ENCODE results near the gene SNX5.

SNX5 gene

DNA sequence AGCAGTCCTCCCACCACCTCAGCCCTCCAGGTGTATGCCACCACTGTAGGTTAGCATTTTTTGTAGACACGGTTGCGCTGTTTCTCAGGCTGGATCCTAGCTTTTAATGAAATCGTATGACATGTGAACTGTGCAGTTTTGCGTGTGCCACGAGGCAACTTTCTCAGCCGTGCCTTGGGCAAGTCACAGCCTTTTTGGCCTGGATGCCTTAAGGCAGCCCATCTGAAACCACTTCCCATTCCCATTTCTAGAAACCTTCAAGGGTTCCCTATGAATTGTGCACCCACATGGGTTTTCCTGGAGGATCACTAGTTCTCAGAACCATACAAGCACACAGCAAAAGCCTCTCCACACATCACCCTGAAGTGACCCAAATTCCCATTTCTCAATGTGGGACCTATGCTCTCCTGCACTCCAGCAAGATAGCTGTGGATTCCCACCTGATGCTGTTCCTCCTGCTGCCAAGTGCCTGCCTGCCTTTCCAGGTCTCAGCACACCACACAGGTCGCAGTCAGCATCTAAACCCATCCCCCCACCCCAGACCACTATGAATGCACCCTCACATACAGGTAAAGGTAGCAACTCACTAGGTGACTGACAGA, 28.9 kb downstream of the SNX5 start:
- no peak overlapping the region for H3K27ac ChIP-seq (ENCODE audit: low read depth, low read length)
- H3K79me2 ChIP-seq (ENCODE audit: control insufficient read depth, insufficient read depth, low read length): peaks cover under 1% of the 10 kb centered on the region
- no peak overlapping the region for H2BK120ac ChIP-seq (ENCODE audit: low read depth, low read length)
- no peak overlapping the region for H4K5ac ChIP-seq (ENCODE audit: low read length)
- no peak overlapping the region for H3K4me2 ChIP-seq (ENCODE audit: low read length)
- H3K56ac ChIP-seq (ENCODE audit: low read length): peak overlapping the region; percentile 71
- H3K4ac ChIP-seq (ENCODE audit: low read depth, low read length): no peak overlapping the region
- no peak overlapping the region for H3K23ac ChIP-seq (ENCODE audit: low read length)
- no peak overlapping the region for H3K18ac ChIP-seq (ENCODE audit: low read length)
- peaks cover 9% of the 10 kb centered on the region for H3K4me1 ChIP-seq (ENCODE audit: control insufficient read depth, low read depth, low read length)
- no peak overlapping the region for H2BK15ac ChIP-seq (replicated peaks; ENCODE audit: low read depth)
- H2AK5ac ChIP-seq (ENCODE audit: low read length): no peak overlapping the region
- H4K8ac ChIP-seq (ENCODE audit: low read depth, low read length): no peak overlapping the region
- WGBS (ENCODE audit: extremely low coverage, insufficient coverage, low lambda C conversion rate): no CpG with 5 or more reads among the region's 7 CpGs
- no peak overlapping the region for H2BK5ac ChIP-seq (ENCODE audit: low read length)
- H3K79me1 ChIP-seq (ENCODE audit: low read length): peaks cover 2% of the 10 kb centered on the region
- peak overlapping the region; percentile 17 for H3K9ac ChIP-seq (ENCODE audit: low read length)
- no peak overlapping the region for H3K4me3 ChIP-seq (ENCODE audit: low read length)
- H3K27me3 ChIP-seq (ENCODE audit: insufficient read depth, low read length, poor library complexity): no peaks in the 10 kb centered on the region
- no peak for DNase-seq
- H3K36me3 ChIP-seq (ENCODE audit: control insufficient read depth, insufficient read depth, low read length): peaks cover 10% of the 10 kb centered on the region

DNA sequence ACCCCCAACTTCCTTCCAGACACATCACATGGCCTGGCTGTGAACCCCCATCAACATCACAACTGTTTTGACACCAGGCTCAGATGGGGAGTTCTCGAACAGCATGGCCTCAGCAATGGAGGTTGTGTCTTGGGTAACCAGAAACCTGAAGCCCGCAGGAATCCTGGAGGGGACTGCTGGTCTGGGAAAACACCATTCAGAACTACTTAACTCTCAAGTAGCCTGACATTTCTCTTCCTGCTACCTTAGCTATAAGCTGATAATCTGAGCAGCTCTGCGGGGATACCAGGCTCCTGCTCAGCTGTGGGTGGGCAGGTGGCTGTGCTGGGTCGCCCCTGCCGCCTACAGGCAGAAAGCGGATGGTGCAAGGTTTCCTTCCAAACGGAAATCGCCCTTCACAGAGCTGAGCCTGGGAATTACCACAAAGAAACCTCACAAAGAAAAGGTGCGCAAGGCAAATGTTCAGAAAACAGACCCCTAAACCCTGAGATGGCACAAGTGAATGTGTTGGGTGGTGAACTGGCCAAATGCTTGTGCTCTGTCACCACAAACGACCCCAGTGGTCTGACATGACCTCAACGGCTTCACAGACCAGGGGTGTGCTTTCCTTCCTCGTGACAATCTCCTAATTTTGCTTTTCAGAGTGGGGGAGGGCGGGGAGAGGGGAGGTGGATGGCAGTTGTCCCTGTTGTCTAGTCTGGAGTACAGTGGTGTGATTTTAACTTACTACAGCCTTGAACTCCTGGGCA, 29.5 kb downstream of the SNX5 start:
- no CpG with 5 or more reads among the region's 13 CpGs for WGBS (ENCODE audit: extremely low coverage, insufficient coverage, low lambda C conversion rate)
- no peak overlapping the region for H3K4ac ChIP-seq (ENCODE audit: low read depth, low read length)
- H3K4me3 ChIP-seq (ENCODE audit: low read length): no peak overlapping the region
- H3K79me1 ChIP-seq (ENCODE audit: low read length): peaks cover 2% of the 10 kb centered on the region
- H3K36me3 ChIP-seq (ENCODE audit: control insufficient read depth, insufficient read depth, low read length): peaks cover 10% of the 10 kb centered on the region
- H3K9ac ChIP-seq (ENCODE audit: low read length): peak overlapping the region; percentile 47
- H4K8ac ChIP-seq (ENCODE audit: low read depth, low read length): no peak overlapping the region
- H3K18ac ChIP-seq (ENCODE audit: low read length): no peak overlapping the region
- H3K23ac ChIP-seq (ENCODE audit: low read length): no peak overlapping the region
- no peak overlapping the region for H2AK5ac ChIP-seq (ENCODE audit: low read length)
- no peak overlapping the region for H3K27ac ChIP-seq (ENCODE audit: low read depth, low read length)
- peak; percentile 93 for DNase-seq
- H2BK120ac ChIP-seq (ENCODE audit: low read depth, low read length): no peak overlapping the region
- peak overlapping the region; percentile 71 for H3K56ac ChIP-seq (ENCODE audit: low read length)
- no peaks in the 10 kb centered on the region for H3K79me2 ChIP-seq (ENCODE audit: control insufficient read depth, insufficient read depth, low read length)
- no peak overlapping the region for H2BK5ac ChIP-seq (ENCODE audit: low read length)
- no peak overlapping the region for H2BK15ac ChIP-seq (replicated peaks; ENCODE audit: low read depth)
- peaks cover 9% of the 10 kb centered on the region for H3K4me1 ChIP-seq (ENCODE audit: control insufficient read depth, low read depth, low read length)
- no peak overlapping the region for H3K4me2 ChIP-seq (ENCODE audit: low read length)
- H4K5ac ChIP-seq (ENCODE audit: low read length): no peak overlapping the region
- H3K27me3 ChIP-seq (ENCODE audit: insufficient read depth, low read length, poor library complexity): no peaks in the 10 kb centered on the region

DNA sequence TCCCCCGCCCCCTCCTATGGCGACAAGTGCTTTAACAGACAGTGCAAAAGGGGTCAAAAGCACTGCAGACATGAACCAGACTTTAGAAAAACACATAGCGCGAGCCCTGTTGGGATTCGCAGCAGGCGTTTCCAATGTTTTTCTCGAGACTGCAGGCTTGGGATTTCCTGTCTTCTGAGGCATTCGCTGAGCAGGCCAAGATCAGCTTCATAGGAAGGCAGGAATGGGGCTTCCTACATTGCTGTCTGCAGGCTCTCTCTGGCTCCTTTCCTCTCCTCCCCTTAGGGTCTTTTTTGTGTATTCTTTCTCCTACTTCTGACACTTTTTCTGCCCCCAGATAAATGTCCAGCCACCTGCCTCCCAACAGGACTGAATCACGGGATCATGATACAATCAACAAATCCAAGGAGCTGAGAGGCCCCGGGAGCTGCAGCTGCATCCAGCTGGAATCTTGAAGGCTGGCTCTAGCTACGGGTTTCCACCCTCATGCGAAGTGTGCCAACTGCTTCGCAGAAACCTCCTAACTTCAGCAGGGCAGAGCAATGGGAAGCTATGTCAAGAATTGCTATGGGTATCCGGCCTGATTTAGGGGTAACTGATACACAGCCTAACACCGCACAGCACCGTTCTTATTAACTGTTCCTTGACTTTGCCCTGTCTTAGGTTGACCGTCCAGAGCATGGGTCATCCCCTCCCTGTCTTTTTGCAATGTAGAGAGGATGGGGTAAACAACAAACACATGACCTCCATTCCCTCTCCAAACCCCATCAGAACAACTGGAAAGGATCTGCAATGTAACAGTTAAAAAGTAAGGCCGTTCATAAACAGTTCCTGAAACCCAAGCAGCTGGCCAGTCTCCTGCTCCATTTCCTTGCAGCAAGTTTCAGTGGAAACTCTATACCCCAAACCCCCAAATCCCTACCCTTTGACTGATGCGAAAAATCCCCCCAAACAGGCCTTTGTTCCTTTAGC, 31.5 kb downstream of the SNX5 start:
- no peaks in the 10 kb centered on the region for H3K79me1 ChIP-seq (ENCODE audit: low read length)
- peaks cover 2% of the 10 kb centered on the region for H3K36me3 ChIP-seq (ENCODE audit: control insufficient read depth, insufficient read depth, low read length)
- no peak overlapping the region for H3K4me2 ChIP-seq (ENCODE audit: low read length)
- no peak overlapping the region for H3K9ac ChIP-seq (ENCODE audit: low read length)
- DNase-seq: peak; percentile 68
- no peak overlapping the region for H2AK5ac ChIP-seq (ENCODE audit: low read length)
- H2BK15ac ChIP-seq (replicated peaks; ENCODE audit: low read depth): no peak overlapping the region
- H4K5ac ChIP-seq (ENCODE audit: low read length): no peak overlapping the region
- no peaks in the 10 kb centered on the region for H3K79me2 ChIP-seq (ENCODE audit: control insufficient read depth, insufficient read depth, low read length)
- no peak overlapping the region for H3K23ac ChIP-seq (ENCODE audit: low read length)
- no peak overlapping the region for H3K4ac ChIP-seq (ENCODE audit: low read depth, low read length)
- H3K4me1 ChIP-seq (ENCODE audit: control insufficient read depth, low read depth, low read length): peaks cover 9% of the 10 kb centered on the region
- H3K56ac ChIP-seq (ENCODE audit: low read length): no peak overlapping the region
- H3K27ac ChIP-seq (ENCODE audit: low read depth, low read length): no peak overlapping the region
- H3K4me3 ChIP-seq (ENCODE audit: low read length): no peak overlapping the region
- H2BK120ac ChIP-seq (ENCODE audit: low read depth, low read length): no peak overlapping the region
- no peak overlapping the region for H3K18ac ChIP-seq (ENCODE audit: low read length)
- no peak overlapping the region for H4K8ac ChIP-seq (ENCODE audit: low read depth, low read length)
- H2BK5ac ChIP-seq (ENCODE audit: low read length): no peak overlapping the region
- H3K27me3 ChIP-seq (ENCODE audit: insufficient read depth, low read length, poor library complexity): no peaks in the 10 kb centered on the region
- no CpG with 5 or more reads among the region's 19 CpGs for WGBS (ENCODE audit: extremely low coverage, insufficient coverage, low lambda C conversion rate)

DNA sequence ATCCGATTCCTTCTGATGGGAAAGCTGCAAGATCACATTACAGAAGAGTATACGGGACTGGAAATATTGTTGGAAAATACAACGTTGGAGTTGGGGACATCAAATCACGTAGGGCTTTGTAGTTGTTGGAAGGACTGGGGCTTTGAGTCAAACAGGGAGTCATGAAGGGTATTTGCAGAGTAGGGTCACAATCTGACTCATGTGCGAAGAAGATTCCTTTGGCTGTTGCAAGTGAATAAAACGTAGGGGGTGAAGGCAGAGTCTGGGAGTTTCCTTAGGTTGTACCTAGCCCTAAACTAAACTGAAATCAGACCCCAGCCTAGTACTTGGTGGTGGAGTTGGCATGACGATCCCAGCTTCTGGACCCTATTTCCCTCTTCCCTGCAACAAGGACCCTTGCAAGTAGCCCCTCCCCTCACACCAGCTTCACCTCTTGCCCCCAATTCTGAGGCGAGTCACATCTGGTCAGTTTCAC, 32.3 kb downstream of the SNX5 start:
- no peak overlapping the region for H3K27ac ChIP-seq (ENCODE audit: low read depth, low read length)
- H3K79me1 ChIP-seq (ENCODE audit: low read length): no peaks in the 10 kb centered on the region
- WGBS (ENCODE audit: extremely low coverage, insufficient coverage, low lambda C conversion rate): no CpG with 5 or more reads among the region's 8 CpGs
- H3K23ac ChIP-seq (ENCODE audit: low read length): peak overlapping the region; percentile 34
- no peak overlapping the region for H2BK15ac ChIP-seq (replicated peaks; ENCODE audit: low read depth)
- H3K4me1 ChIP-seq (ENCODE audit: control insufficient read depth, low read depth, low read length): peaks cover 9% of the 10 kb centered on the region
- no peak overlapping the region for H4K5ac ChIP-seq (ENCODE audit: low read length)
- H3K36me3 ChIP-seq (ENCODE audit: control insufficient read depth, insufficient read depth, low read length): peaks cover 2% of the 10 kb centered on the region
- H2AK5ac ChIP-seq (ENCODE audit: low read length): no peak overlapping the region
- H3K4ac ChIP-seq (ENCODE audit: low read depth, low read length): no peak overlapping the region
- no peak overlapping the region for H3K4me3 ChIP-seq (ENCODE audit: low read length)
- H4K8ac ChIP-seq (ENCODE audit: low read depth, low read length): no peak overlapping the region
- peak overlapping the region; percentile 12 for H3K56ac ChIP-seq (ENCODE audit: low read length)
- H2BK5ac ChIP-seq (ENCODE audit: low read length): no peak overlapping the region
- no peak for DNase-seq
- H3K18ac ChIP-seq (ENCODE audit: low read length): no peak overlapping the region
- H2BK120ac ChIP-seq (ENCODE audit: low read depth, low read length): no peak overlapping the region
- no peak overlapping the region for H3K9ac ChIP-seq (ENCODE audit: low read length)
- no peaks in the 10 kb centered on the region for H3K79me2 ChIP-seq (ENCODE audit: control insufficient read depth, insufficient read depth, low read length)
- no peak overlapping the region for H3K4me2 ChIP-seq (ENCODE audit: low read length)
- H3K27me3 ChIP-seq (ENCODE audit: insufficient read depth, low read length, poor library complexity): no peaks in the 10 kb centered on the region

DNA sequence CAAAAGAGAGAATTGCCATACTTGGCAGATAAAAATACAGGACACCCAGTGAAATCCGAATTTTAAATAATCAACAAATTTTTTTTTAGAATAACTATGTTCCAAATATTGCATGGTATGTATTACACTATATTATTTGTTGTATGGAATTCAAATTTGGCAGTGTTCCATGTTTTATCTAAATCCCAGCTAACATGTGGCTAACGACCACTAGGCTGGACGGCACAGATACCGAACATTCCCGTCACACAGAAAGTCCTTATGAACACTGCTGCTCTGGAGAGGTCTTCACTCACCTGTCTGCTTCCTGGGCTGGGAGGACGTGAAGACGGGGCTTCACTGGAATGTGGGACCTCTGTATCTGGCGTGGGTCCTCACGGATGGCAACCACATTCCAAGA, 32.8 kb downstream of the SNX5 start:
- H3K27me3 ChIP-seq (ENCODE audit: insufficient read depth, low read length, poor library complexity): no peaks in the 10 kb centered on the region
- H3K4me2 ChIP-seq (ENCODE audit: low read length): no peak overlapping the region
- no peaks in the 10 kb centered on the region for H3K79me2 ChIP-seq (ENCODE audit: control insufficient read depth, insufficient read depth, low read length)
- no peak overlapping the region for H3K27ac ChIP-seq (ENCODE audit: low read depth, low read length)
- no peak overlapping the region for H2AK5ac ChIP-seq (ENCODE audit: low read length)
- WGBS (ENCODE audit: extremely low coverage, insufficient coverage, low lambda C conversion rate): no CpG with 5 or more reads among the region's 9 CpGs
- H3K4me1 ChIP-seq (ENCODE audit: control insufficient read depth, low read depth, low read length): peaks cover 9% of the 10 kb centered on the region
- H3K56ac ChIP-seq (ENCODE audit: low read length): peak overlapping the region; percentile 12
- no peaks in the 10 kb centered on the region for H3K36me3 ChIP-seq (ENCODE audit: control insufficient read depth, insufficient read depth, low read length)
- no peak for DNase-seq
- no peak overlapping the region for H4K8ac ChIP-seq (ENCODE audit: low read depth, low read length)
- H3K4ac ChIP-seq (ENCODE audit: low read depth, low read length): no peak overlapping the region
- no peak overlapping the region for H3K9ac ChIP-seq (ENCODE audit: low read length)
- H2BK120ac ChIP-seq (ENCODE audit: low read depth, low read length): no peak overlapping the region
- H2BK15ac ChIP-seq (replicated peaks; ENCODE audit: low read depth): no peak overlapping the region
- H3K23ac ChIP-seq (ENCODE audit: low read length): no peak overlapping the region
- H2BK5ac ChIP-seq (ENCODE audit: low read length): no peak overlapping the region
- no peak overlapping the region for H3K4me3 ChIP-seq (ENCODE audit: low read length)
- H4K5ac ChIP-seq (ENCODE audit: low read length): no peak overlapping the region
- H3K79me1 ChIP-seq (ENCODE audit: low read length): no peaks in the 10 kb centered on the region
- no peak overlapping the region for H3K18ac ChIP-seq (ENCODE audit: low read length)

Data from mesendoderm (in vitro differentiated cells).